ENCODE data around the gene CNTN5. TPM values are rescaled to one million over a fixed set of nuclear protein-coding genes. Genes with fewer than 3 reads are reported as not detected.

CNTN5 gene
- total RNA-seq, 1 experiment from 2014 or later = not detected

GRCh38 chr11:99080154-99080553 lies 59.4 kb downstream of the CNTN5 start:
- no peaks in the 10 kb centered on the region for H3K9me3 Mint-ChIP-seq
- H3K36me3 Mint-ChIP-seq (ENCODE audit: insufficient read depth in 1 of 3, low read depth in 3 of 3) = no peaks in the 10 kb centered on the region
- TF ChIP-seq CTCF (conservative IDR thresholded peaks at IDR 0.05) = no peak

More at GRCh38 chr11:99080154-99080553, 59.4 kb downstream of the CNTN5 start:
- Histone ChIP-seq H3K4me1 (ENCODE audit: insufficient read depth, low read length) (no peaks in the 10 kb centered on the region), H4K91ac (ENCODE audit: insufficient read length, low read depth, low read length) (no peak overlapping the region), H3K27me3 (ENCODE audit: insufficient read depth, low read length) (no peaks in the 10 kb centered on the region), H2BK5ac (ENCODE audit: insufficient read length, low read length) (no peak overlapping the region), H3K4me2 (ENCODE audit: insufficient read depth, insufficient read length, low read length) (no peak overlapping the region), H3K79me1 (ENCODE audit: insufficient read depth, low read depth, low read length, poor library complexity, severe bottlenecking) (no peaks in the 10 kb centered on the region), H3K4ac (ENCODE audit: low read depth, low read length) (no peak overlapping the region), H2BK20ac (ENCODE audit: low read depth, low read length, poor library complexity, severe bottlenecking) (no peak overlapping the region), H2AK5ac (ENCODE audit: insufficient read length, low read length) (no peak overlapping the region), H3K9me3 (ENCODE audit: control insufficient read depth, low read depth, low read length) (no peaks in the 10 kb centered on the region), H3K56ac (ENCODE audit: insufficient read length, low read depth, low read length) (no peak overlapping the region), H3K79me2 (ENCODE audit: insufficient read depth, low read length) (no peaks in the 10 kb centered on the region), H2BK12ac (ENCODE audit: insufficient read length, low read depth, low read length) (no peak overlapping the region), H3T11ph (ENCODE audit: low read length) (no peak overlapping the region), H3K23ac (ENCODE audit: insufficient read length, low read depth, low read length) (no peak overlapping the region), H3K14ac (ENCODE audit: insufficient read depth, low read length) (no peak overlapping the region), H3K23me2 (ENCODE audit: insufficient read length, low read depth, low read length, poor library complexity, severe bottlenecking) (no peaks in the 10 kb centered on the region), H4K20me1 (ENCODE audit: control insufficient read depth, insufficient read depth, insufficient read length) (no peaks in the 10 kb centered on the region), H3K27ac (ENCODE audit: insufficient read length, low read depth, low read length) (no peak overlapping the region), H2BK120ac (ENCODE audit: low read depth, low read length, poor library complexity, severe bottlenecking) (no peak overlapping the region), H2AFZ (ENCODE audit: low read length) (no peak overlapping the region), H4K8ac (replicated peaks; ENCODE audit: insufficient read length, low read depth, low read length) (no peak overlapping the region), H2BK15ac (ENCODE audit: low read depth, low read length) (no peak overlapping the region), H3K18ac (ENCODE audit: insufficient read length, low read depth, low read length) (no peak overlapping the region), H4K5ac (ENCODE audit: insufficient read length, low read depth, low read length) (no peak overlapping the region), H3K9ac (ENCODE audit: extremely low read depth, insufficient read length, low read length) (no peak overlapping the region)
- Mint-ChIP-seq H3K27ac (no peak overlapping the region), H3K4me3 (no peak overlapping the region), H3K27me3 (ENCODE audit: low read depth) (no peaks in the 10 kb centered on the region), H3K4me1 (no peaks in the 10 kb centered on the region)
- DNase-seq = no peak
- no CpG with 5 or more reads among the region's 5 CpGs for WGBS (ENCODE audit: extremely low coverage, insufficient read length, low lambda C conversion rate)
